Measurements from ENCODE around the gene TRAPPC3L.

GRCh38 chr6:116528133-116528532 lies 17.4 kb downstream of the TRAPPC3L start:
- TF ChIP-seq, protein P1, sequence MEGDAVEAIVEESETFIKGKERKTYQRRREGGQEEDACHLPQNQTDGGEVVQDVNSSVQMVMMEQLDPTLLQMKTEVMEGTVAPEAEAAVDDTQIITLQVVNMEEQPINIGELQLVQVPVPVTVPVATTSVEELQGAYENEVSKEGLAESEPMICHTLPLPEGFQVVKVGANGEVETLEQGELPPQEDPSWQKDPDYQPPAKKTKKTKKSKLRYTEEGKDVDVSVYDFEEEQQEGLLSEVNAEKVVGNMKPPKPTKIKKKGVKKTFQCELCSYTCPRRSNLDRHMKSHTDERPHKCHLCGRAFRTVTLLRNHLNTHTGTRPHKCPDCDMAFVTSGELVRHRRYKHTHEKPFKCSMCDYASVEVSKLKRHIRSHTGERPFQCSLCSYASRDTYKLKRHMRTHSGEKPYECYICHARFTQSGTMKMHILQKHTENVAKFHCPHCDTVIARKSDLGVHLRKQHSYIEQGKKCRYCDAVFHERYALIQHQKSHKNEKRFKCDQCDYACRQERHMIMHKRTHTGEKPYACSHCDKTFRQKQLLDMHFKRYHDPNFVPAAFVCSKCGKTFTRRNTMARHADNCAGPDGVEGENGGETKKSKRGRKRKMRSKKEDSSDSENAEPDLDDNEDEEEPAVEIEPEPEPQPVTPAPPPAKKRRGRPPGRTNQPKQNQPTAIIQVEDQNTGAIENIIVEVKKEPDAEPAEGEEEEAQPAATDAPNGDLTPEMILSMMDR (IDR thresholded peaks at IDR 0.05) = no peak
- TF ChIP-seq POLR2A (IDR thresholded peaks at IDR 0.05) = no peak
